IMR-90 (cell line): ENCODE measurements around the gene ST7. TPM values are rescaled to one million over a fixed set of nuclear protein-coding genes. Genes with fewer than 3 reads are reported as not detected.

Source experiments
- ATAC-seq: fragments of 200-7000 bp; cut with Tn5 transposase; 2 replicates; pipeline ENCODE4 v1.9.1; 2020; ENCODE audit warnings: low read depth, mild to moderate bottlenecking, moderate library complexity
- BruUV-seq: library from RNA; stranded (reverse); fragments of 400-500 nt; replicated peaks from 2 replicates; lab custom pipeline; 2021; lab: Mats Ljungman, UMichigan
- CTCF ChIA-PET: fragments of 300-600 bp; formaldehyde crosslinking; extraction: SDS; loops from one replicate; lab custom pipeline; 2021; ENCODE audit warnings: antibody characterized with exemption; lab: Yijun Ruan, JAX
- POLR2A ChIA-PET: fragments of 300-600 bp; sonication (Branson Sonifier 250); formaldehyde crosslinking; loops from one replicate; lab custom pipeline; 2022; ENCODE audit warnings: antibody characterized with exemption; ENCODE audit not compliant: unreplicated experiment; lab: Charles Lee
- DNase-seq: peaks from one replicate; pipeline ENCODE4 v3.0.0; 2013
- H2AFZ ChIP-seq: replicated peaks from 2 replicates; pipeline ENCODE3; 2013; ENCODE audit warnings: low read length, mild to moderate bottlenecking; ENCODE audit not compliant: poor library complexity
- H2AK5ac ChIP-seq: 2 replicates; pipeline ENCODE4 v1.6.1; 2013; ENCODE audit warnings: low read depth, low read length, inconsistent platforms
- H2AK9ac ChIP-seq: replicated peaks from 2 replicates; pipeline ENCODE3; 2013; ENCODE audit warnings: mild to moderate bottlenecking, low read depth, low read length, moderate library complexity; ENCODE audit not compliant: poor library complexity
- H2BK120ac ChIP-seq: 2 replicates; pipeline ENCODE4 v1.6.1; 2013; ENCODE audit warnings: low read depth, low read length, inconsistent platforms
- H2BK15ac ChIP-seq: 3 replicates; pipeline ENCODE4 v1.6.1; 2013; ENCODE audit warnings: low read depth, low read length, inconsistent platforms
- H2BK20ac ChIP-seq: 2 replicates; pipeline ENCODE4 v1.6.1; 2013; ENCODE audit warnings: low read depth, mild to moderate bottlenecking, inconsistent platforms, low read length, moderate library complexity
- H2BK5ac ChIP-seq: 2 replicates; pipeline ENCODE4 v1.6.1; 2013; ENCODE audit warnings: mild to moderate bottlenecking, low read depth, low read length, inconsistent platforms; ENCODE audit not compliant: poor library complexity, severe bottlenecking
- H3K14ac ChIP-seq: replicated peaks from 2 replicates; pipeline ENCODE4 v1.6.1; 2013; ENCODE audit warnings: low read depth, low read length, inconsistent platforms
- H3K18ac ChIP-seq: 2 replicates; pipeline ENCODE4 v1.6.1; 2013; ENCODE audit warnings: low read depth, low read length, control low read depth
- H3K23ac ChIP-seq: 2 replicates; pipeline ENCODE4 v1.6.1; 2013; ENCODE audit warnings: low read depth, low read length, inconsistent platforms
- H3K27ac ChIP-seq: 2 replicates; pipeline ENCODE4 v1.5.1; 2013; ENCODE audit warnings: mild to moderate bottlenecking, control low read depth, low read length; ENCODE audit not compliant: insufficient read depth
- H3K27me3 ChIP-seq: 2 replicates; pipeline ENCODE4 v1.6.1; 2013; ENCODE audit warnings: low read length; ENCODE audit not compliant: control insufficient read depth, insufficient read depth
- H3K36me3 ChIP-seq: 2 replicates; pipeline ENCODE4 v1.6.1; 2013; ENCODE audit warnings: low read length, mixed read lengths; ENCODE audit not compliant: control insufficient read depth, insufficient read depth
- H3K4ac ChIP-seq: 2 replicates; pipeline ENCODE4 v1.6.1; 2013; ENCODE audit warnings: low read depth, low read length, inconsistent platforms
- H3K4me1 ChIP-seq: 2 replicates; pipeline ENCODE4 v1.6.1; 2013; ENCODE audit warnings: low read length, mixed read lengths; ENCODE audit not compliant: control insufficient read depth, insufficient read depth
- H3K4me2 ChIP-seq: 2 replicates; pipeline ENCODE4 v1.6.1; 2013; ENCODE audit warnings: low read depth, mild to moderate bottlenecking, control low read depth, low read length, moderate library complexity
- H3K4me3 ChIP-seq: 2 replicates; pipeline ENCODE4 v1.5.1; 2013; ENCODE audit warnings: low read depth, mild to moderate bottlenecking, control low read depth, low read length, moderate library complexity; ENCODE audit not compliant: insufficient read depth
- H3K56ac ChIP-seq: 2 replicates; pipeline ENCODE4 v1.6.1; 2013; ENCODE audit warnings: low read length, inconsistent platforms; ENCODE audit not compliant: insufficient read depth; ENCODE audit errors: extremely low read depth
- H3K79me1 ChIP-seq, 2 experiments: 2 replicates each; pipeline ENCODE4 v1.6.1; 2013; ENCODE audit warnings: low read length in 2 of 2, inconsistent platforms in 1 of 2, low read depth in 1 of 2
- H3K9ac ChIP-seq: 2 replicates; pipeline ENCODE4 v1.6.1; 2013; ENCODE audit warnings: low read depth, low read length, control low read depth
- H3K9me1 ChIP-seq: 2 replicates; pipeline ENCODE4 v1.6.1; 2013; ENCODE audit warnings: low read length, inconsistent platforms; ENCODE audit not compliant: insufficient read depth
- H3K9me3 ChIP-seq: 2 replicates; pipeline ENCODE4 v1.6.1; 2013; ENCODE audit warnings: low read length; ENCODE audit not compliant: control insufficient read depth, insufficient read depth
- H4K20me1 ChIP-seq: 2 replicates; pipeline ENCODE4 v1.6.1; 2013; ENCODE audit warnings: low read length, inconsistent platforms; ENCODE audit not compliant: insufficient read depth
- H4K5ac ChIP-seq: 2 replicates; pipeline ENCODE4 v1.6.1; 2013; ENCODE audit warnings: mild to moderate bottlenecking, low read depth, low read length, control low read depth
- H4K8ac ChIP-seq, 2 experiments: 2 replicates each; pipeline ENCODE4 v1.6.1; 2013; ENCODE audit warnings: low read depth in 2 of 2, low read length in 2 of 2, control low read depth in 1 of 2, inconsistent platforms in 1 of 2
- H4K91ac ChIP-seq: 2 replicates; pipeline ENCODE4 v1.6.1; 2013; ENCODE audit warnings: low read depth, low read length, inconsistent platforms; ENCODE audit not compliant: insufficient read depth
- BHLHE40 ChIP-seq: fragments of 150-350 bp; IDR thresholded peaks from 2 replicates; pipeline ENCODE4 v1.6.1; 2016; ENCODE audit warnings: mild to moderate bottlenecking, low read depth, low read length
- CEBPB ChIP-seq: IDR thresholded peaks from 2 replicates; pipeline ENCODE4 v1.6.1; 2012; ENCODE audit warnings: low read depth, low read length, improper control_type of control experiment
- CHD1 ChIP-seq: IDR thresholded peaks from 2 replicates; pipeline ENCODE4 v1.6.1; 2012; ENCODE audit warnings: low read depth, low read length, improper control_type of control experiment
- FOS ChIP-seq: fragments of 150-350 bp; IDR thresholded peaks from 2 replicates; pipeline ENCODE4 v1.6.1; 2016; ENCODE audit warnings: low read depth, low read length
- MAFK ChIP-seq: IDR thresholded peaks from 2 replicates; pipeline ENCODE4 v1.6.1; 2012; ENCODE audit warnings: low read depth, low read length, improper control_type of control experiment
- MAZ ChIP-seq: IDR thresholded peaks from 2 replicates; pipeline ENCODE4 v1.6.1; 2012; ENCODE audit warnings: low read depth, mild to moderate bottlenecking, low read length, improper control_type of control experiment, moderate library complexity, borderline replicate concordance
- NFE2L2 ChIP-seq: fragments of 150-350 bp; IDR thresholded peaks from 2 replicates; pipeline ENCODE4 v1.6.1; 2016; ENCODE audit warnings: low read depth, mild to moderate bottlenecking, low read length
- POLR2A ChIP-seq: IDR thresholded peaks from 2 replicates; pipeline ENCODE4 v1.6.1; 2012; ENCODE audit warnings: mild to moderate bottlenecking, low read depth, low read length
- RAD21 ChIP-seq: IDR thresholded peaks from 2 replicates; pipeline ENCODE4 v1.6.1; 2012; ENCODE audit warnings: low read length, improper control_type of control experiment
- RCOR1 ChIP-seq: IDR thresholded peaks from 2 replicates; pipeline ENCODE4 v1.6.1; 2012; ENCODE audit warnings: mild to moderate bottlenecking, low read length, improper control_type of control experiment; ENCODE audit not compliant: insufficient replicate concordance
- RFX5 ChIP-seq: IDR thresholded peaks from 2 replicates; pipeline ENCODE4 v1.8.0; 2012; ENCODE audit warnings: low read depth, mild to moderate bottlenecking, low read length, moderate library complexity
- SMC3 ChIP-seq: fragments of 150-350 bp; IDR thresholded peaks from 2 replicates; pipeline ENCODE4 v1.6.1; 2016; ENCODE audit warnings: low read depth, mild to moderate bottlenecking, antibody characterized with exemption, low read length, moderate library complexity
- WGBS, 2 experiments: methylation state at CpG; one replicate each; pipeline versions ENCODE4 v1.1.5 to v1.1.7; 2013; ENCODE audit warnings: missing lambda C conversion rate in 2 of 2; ENCODE audit not compliant: insufficient read length in 1 of 2; ENCODE audit errors: extremely low coverage in 2 of 2; 5-methylcytosine and 5-hydroxymethylcytosine counted together
- dilution Hi-C: fragments of 300-500 bp; cut with HindIII; formaldehyde crosslinking; loops from one replicate; pipeline ENCODE4 v1.14.3; 2018; ENCODE audit warnings: low sequenced_read_pairs; ENCODE audit not compliant: unreplicated experiment
- in situ Hi-C: fragments of 300-500 bp; cut with MboI; formaldehyde crosslinking; loops from 3 replicates; pipeline ENCODE4 v1.14.3; 2019; ENCODE audit warnings: low sequenced_read_pairs, inconsistent platforms, mixed read lengths
- intact Hi-C: fragments of 100-400 bp; cut with micrococcal nuclease; formaldehyde crosslinking; loops from 2 replicates; pipeline ENCODE4 v1.10.0; 2022
- polyA plus RNA-seq, 3 experiments: library from polyadenylated mRNA; depleted of rRNA; stranded (reverse); fragments of >200 nt; gene quantifications; 2 replicates each; pipeline ENCODE4 v1.2.3, GENCODE V29; 2012; ENCODE audit warnings: low replicate concordance in 1 of 3
- total RNA-seq: library from RNA; depleted of rRNA; stranded (reverse); fragments of >200 nt; gene quantifications from 2 replicates; pipeline ENCODE4 v1.2.3, GENCODE V29; 2012
- TF ChIP-seq, protein P1 (sequence below): fragments of 150-350 bp; IDR thresholded peaks from 2 replicates; pipeline ENCODE4 v1.6.1; 2016; ENCODE audit warnings: low read depth, mild to moderate bottlenecking, low read length, moderate library complexity, borderline replicate concordance
- TF ChIP-seq, protein P2 (sequence below): conservative IDR thresholded peaks from 2 replicates; pipeline ENCODE4 v1.5.1; 2012; ENCODE audit warnings: mild to moderate bottlenecking, low read depth, low read length, improper control_type of control experiment

ST7 gene
- total and polyA plus RNA-seq, 2 of the 4 experiments (the other 2 are of a cell fraction): 18.6 to 26.0 TPM

DNA sequence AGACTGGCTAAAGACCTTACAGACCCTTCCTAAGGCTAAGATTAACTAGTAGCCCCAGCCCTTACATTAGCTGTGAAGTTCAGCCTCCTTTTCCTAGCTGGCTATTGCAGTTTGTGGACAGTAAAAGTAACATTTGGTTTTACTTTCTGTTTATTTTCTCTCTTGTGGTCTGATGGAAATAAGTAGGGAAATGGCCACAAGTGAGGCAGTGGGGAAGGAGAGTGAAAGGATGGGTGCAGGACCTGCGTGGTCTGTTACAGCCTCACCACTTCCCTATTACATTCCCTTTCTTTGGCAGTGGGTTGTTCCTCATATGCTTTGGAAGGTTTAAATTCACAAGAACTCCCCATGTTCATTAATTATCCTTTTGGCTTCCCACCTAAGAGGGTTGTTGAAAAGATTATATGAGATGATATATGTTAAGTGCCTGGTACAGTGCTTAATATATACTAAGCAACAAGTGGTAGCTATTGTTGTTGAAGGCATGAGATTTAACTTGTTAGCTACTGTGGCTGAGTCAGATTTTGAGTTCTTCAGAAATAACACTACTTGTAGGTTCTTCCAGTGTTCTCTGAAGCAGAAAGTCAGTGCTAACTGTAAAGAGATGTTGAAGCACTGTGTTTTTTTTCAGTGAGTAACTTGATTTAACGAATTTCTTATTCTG is 181.7 kb downstream of the ST7 start:
- H3K27me3 ChIP-seq: no peaks in the 10 kb centered on the region
- H4K5ac ChIP-seq: peak overlapping the region; percentile 81; the same call in 1 of the 2 replicates
- peak overlapping the region; percentile 11; the same call in 1 of the 2 replicates for H4K91ac ChIP-seq
- H2AK5ac ChIP-seq: no peak overlapping the region
- peak overlapping the region; percentile 21; the same call in 1 of the 2 replicates for H2BK20ac ChIP-seq
- H3K18ac ChIP-seq: peak overlapping the region; percentile 97
- 0 out of 2 replicates have a peak, but pooled peaks cover 8% of the 10 kb centered on the region for H3K9me1 ChIP-seq
- peak overlapping the region; percentile 27; the same call in 1 of the 2 replicates for H3K4ac ChIP-seq
- peaks cover 8% of the 10 kb centered on the region for H3K36me3 ChIP-seq
- no peak overlapping the region for H2AK9ac ChIP-seq
- peaks cover 4 to 6% of the 10 kb centered on the region in 2 experiments; a peak in 2 of 4 replicates for H3K79me1 ChIP-seq
- TF ChIP-seq MAZ (no peak), FOS (no peak), CHD1 (no peak), RCOR1 (no peak), RFX5 (no peak), BHLHE40 (no peak), MAFK (no peak), POLR2A (no peak), CEBPB (no peak), SMC3 (no peak), NFE2L2 (no peak), RAD21 (no peak)
- TF ChIP-seq, protein P1, sequence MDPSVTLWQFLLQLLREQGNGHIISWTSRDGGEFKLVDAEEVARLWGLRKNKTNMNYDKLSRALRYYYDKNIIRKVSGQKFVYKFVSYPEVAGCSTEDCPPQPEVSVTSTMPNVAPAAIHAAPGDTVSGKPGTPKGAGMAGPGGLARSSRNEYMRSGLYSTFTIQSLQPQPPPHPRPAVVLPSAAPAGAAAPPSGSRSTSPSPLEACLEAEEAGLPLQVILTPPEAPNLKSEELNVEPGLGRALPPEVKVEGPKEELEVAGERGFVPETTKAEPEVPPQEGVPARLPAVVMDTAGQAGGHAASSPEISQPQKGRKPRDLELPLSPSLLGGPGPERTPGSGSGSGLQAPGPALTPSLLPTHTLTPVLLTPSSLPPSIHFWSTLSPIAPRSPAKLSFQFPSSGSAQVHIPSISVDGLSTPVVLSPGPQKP: no peak
- TF ChIP-seq, protein P2, sequence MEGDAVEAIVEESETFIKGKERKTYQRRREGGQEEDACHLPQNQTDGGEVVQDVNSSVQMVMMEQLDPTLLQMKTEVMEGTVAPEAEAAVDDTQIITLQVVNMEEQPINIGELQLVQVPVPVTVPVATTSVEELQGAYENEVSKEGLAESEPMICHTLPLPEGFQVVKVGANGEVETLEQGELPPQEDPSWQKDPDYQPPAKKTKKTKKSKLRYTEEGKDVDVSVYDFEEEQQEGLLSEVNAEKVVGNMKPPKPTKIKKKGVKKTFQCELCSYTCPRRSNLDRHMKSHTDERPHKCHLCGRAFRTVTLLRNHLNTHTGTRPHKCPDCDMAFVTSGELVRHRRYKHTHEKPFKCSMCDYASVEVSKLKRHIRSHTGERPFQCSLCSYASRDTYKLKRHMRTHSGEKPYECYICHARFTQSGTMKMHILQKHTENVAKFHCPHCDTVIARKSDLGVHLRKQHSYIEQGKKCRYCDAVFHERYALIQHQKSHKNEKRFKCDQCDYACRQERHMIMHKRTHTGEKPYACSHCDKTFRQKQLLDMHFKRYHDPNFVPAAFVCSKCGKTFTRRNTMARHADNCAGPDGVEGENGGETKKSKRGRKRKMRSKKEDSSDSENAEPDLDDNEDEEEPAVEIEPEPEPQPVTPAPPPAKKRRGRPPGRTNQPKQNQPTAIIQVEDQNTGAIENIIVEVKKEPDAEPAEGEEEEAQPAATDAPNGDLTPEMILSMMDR: no peak
- intact Hi-C loops: loop anchor here (5.0 kb wide), 1 partner anchor 77 kb away; no protein-coding TSS in a partner anchor
- peak; percentile 57 for DNase-seq
- peak overlapping the region; percentile 1 for H2BK5ac ChIP-seq
- no peak overlapping the region for H3K56ac ChIP-seq
- H4K20me1 ChIP-seq: no peaks in the 10 kb centered on the region
- no peak overlapping the region; the same call in 1 of the 2 replicates for H3K14ac ChIP-seq
- POLR2A ChIA-PET: no interaction called here
- in situ Hi-C loops: no loop called here
- H2BK15ac ChIP-seq: 0 out of 3 replicates have a peak overlapping the region, but pooled peaks have one; percentile 5
- H3K23ac ChIP-seq: 0 out of 2 replicates have a peak overlapping the region, but pooled peaks have one; percentile 14
- ATAC-seq: peak; percentile 46
- peak overlapping the region; percentile 93 for H3K4me2 ChIP-seq
- H4K8ac ChIP-seq: peak overlapping the region in 1 of 2 experiments; percentile 57; a peak in 1 of 4 replicates
- H3K4me3 ChIP-seq: no peak overlapping the region
- H3K4me1 ChIP-seq: peaks cover 9% of the 10 kb centered on the region
- CTCF ChIA-PET: no interaction called here
- dilution Hi-C loops: no loop called here
- BruUV-seq: no TSS peak
- no peaks in the 10 kb centered on the region for H3K9me3 ChIP-seq
- H2BK120ac ChIP-seq: peak overlapping the region; percentile 40; the same call in 1 of the 2 replicates
- no peak overlapping the region for H3K27ac ChIP-seq
- WGBS, 2 experiments: no CpG with 5 or more reads among the region's 2 CpGs
- no peak overlapping the region for H2AFZ ChIP-seq
- no peak overlapping the region for H3K9ac ChIP-seq
